ENCODE data around the gene SPACA5. TPM values are rescaled to one million over a fixed set of nuclear protein-coding genes. Genes with fewer than 3 reads are reported as not detected.
"Not testable (repeated sequence)": the region's sequence is repeated elsewhere in the genome, so short reads cannot be mapped to it uniquely, and the experiment has no call there.

The SPACA5 gene
- polyA plus RNA-seq, 4 donors, result 0.26 TPM; not detected in 3

DNA sequence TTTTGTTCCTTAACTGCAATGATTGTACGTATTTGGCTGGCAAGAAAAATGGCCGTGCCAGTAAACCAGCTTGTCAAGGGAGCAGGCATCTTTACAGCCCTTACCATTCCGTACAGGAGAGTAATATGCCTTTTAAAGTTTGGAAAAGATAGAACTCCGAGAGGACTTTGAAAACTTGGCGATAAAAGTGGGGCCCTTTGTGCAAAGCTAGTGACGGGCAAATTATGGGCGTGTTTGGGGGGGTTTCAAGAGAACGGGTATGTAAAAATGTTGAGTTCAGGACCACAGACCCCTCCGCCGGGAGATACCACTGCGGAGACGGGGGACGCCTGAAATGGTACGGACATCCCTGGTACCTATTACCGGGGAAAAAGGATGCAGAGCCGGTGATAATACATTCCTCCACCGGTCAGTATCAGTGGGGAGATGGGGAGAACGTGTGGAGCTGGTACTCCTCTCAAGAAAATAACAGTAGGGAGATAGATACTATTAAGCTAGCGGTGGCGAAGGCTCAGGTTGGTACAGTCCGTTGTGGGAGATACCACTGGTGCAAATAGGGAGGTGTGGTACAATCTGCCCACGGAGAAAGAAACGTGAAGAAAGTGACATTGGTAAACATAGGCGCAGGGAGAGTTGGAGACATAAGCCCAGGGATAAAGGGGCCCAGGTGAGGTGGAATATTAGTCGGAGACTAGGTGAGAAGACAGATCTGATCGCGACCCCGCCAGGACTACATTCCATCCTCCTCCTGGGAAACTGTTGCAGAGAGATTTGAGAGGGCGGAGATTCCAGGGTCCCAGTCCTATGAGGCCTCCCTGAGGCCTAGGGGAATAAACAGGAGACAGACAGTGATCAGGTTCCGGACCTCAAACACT, 14.5 kb downstream of the SPACA5 start:
- DNase-seq (ENCODE audit: low read depth in 4 of 4, low spot score in 3 of 4), result peak; percentile 75 to 83 (median 79)

DNA sequence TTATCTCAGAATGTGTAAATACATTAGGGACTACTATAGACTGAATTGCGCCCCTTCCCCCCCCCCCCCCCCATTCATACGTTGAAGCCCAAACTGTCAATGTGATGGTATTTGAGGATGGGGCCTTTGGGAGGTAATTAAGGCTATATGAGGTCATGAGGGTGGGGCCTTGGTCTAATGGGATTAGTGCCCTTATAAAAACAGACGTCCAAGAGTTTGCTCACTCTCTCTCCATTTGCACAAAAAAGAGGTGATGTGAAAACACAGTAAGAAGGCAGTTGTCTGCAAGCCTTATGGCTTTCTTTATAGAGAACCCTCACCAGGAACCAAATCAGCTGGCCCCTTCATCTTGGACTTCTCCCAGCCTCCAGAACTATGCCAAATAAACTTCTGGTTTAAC, 15.3 kb downstream of the SPACA5 start:
- DNase-seq (ENCODE audit: low read depth in 4 of 4, low spot score in 3 of 4), result no peak

DNA sequence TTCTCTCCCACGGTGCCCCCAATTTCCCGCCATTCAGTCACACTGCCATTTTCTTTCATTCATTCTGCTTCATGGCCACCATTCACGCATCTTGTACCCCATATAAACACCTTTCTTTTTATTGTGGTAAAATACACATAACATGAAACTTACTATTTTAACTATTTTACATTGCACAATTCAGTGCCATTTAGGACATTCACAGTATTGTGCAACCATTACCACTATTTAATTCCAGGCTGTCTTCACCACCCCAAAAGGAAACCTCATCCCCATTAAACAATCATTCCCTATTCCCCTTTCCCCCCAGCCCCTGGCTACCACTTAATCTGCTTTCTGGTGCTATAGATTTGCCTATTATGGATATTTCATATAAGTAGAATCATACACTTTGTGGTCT, 15.9 kb downstream of the SPACA5 start:
- no peak for DNase-seq (ENCODE audit: low read depth in 4 of 4, low spot score in 3 of 4)

DNA sequence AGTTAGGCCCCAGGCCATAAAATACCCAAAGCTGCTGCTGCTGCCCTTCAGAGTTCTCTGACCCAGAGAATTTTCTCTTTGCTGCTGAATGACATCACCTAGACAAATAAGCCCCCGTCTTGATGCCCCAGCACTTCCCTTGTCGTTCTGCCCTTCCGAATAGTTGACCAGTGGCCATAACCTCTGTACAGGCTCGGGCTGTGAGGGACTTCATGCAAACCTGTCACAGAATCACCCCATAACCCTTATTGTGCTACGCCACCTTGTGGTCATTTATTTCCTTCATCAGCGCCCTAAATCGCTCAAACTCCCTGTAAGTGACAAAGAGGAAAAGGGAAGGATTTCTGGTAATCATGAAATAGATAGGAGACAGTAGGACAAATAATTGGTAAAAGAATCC, 18.8 kb downstream of the SPACA5 start:
- DNase-seq (ENCODE audit: low read depth in 4 of 4, low spot score in 3 of 4), result peak in 2 of 4 donors; percentile 39 to 43

DNA sequence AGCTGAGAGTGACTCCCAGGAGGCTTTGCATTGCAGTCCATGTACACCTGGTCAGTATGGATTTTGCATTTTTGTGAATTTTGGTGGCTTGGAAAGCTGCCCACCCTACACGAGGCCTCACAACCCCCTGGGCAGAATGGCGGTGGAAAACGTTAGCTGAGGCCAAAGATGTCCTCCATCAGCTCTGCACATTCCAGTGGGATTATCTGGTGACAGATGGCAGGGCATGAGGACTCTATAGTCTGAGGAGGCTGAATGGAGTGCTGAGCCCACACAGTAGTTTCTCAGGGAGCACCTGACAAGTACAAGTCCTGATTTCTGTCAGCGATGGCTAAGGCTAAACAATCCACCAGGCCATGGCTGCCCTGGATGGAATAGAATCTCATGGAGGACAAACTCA, 20.8 kb downstream of the SPACA5 start:
- DNase-seq (ENCODE audit: low read depth in 4 of 4, low spot score in 3 of 4), result not testable (repeated sequence)

DNA sequence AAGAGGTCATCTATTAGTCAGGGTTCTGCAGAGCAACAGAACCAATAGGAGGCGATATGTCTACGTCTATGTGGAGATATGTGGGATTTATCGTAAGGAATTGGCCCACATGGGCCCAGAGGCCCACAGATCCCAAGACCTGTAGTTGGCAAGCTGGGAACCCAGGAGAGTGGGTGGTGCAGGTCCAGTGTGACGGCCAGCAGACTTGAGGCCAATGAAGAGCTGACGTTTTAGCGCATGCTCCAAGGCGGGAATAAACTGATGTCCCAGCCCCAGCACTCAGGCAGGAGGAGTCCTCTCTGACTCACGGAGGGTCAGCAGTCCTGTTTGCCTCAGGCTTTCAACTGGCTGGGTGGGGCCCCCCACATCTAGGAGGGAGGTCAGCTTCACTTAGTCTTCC, 21.3 kb downstream of the SPACA5 start:
- DNase-seq (ENCODE audit: low read depth in 4 of 4, low spot score in 3 of 4), result no peak

DNA sequence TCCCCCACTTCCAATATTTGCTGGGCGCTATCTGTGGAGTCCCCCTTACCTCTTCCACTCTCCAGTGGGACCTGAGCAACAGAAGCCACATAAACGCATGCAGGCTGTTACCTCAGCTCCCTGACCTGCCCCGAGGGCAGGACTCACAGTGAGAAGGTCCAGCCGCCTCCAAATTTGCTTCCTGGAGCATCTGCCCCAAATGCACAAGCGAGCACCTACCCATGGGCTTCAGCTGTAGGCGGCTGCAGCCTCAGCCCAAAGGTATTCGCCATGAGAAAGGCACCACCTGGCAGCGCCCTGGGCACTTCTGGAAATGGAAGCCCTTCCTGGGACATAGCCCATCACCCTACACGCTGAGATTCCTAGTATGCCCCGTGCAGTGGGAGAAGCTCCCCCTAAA, 23.4 kb downstream of the SPACA5 start:
- no peak for DNase-seq (ENCODE audit: low read depth in 4 of 4, low spot score in 3 of 4)

DNA sequence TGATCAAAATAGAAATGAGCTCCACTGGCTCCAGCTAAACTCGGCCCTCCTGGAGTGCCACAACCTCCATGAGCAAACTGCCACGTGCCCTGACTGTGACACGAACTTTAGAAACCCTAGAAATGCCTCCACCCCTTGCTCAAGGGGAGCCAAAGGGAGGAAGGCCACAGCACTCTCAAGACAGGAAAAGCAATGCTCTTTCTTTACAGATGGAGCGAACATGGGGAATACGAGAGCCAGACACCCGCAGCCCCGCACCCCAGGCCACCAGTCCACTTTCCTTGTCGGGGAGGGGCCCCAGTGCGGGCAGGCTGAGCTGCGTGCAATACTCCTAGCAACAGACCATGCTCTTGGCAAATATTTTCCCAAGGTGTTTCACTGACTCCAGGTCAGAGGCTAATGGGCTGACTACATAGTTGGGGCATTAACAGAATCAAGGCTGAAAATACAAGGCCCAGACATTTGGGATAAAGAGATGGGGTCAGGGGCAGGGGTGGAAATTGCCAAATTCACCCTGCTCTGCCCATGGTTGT, 23.9 kb downstream of the SPACA5 start:
- not testable (repeated sequence) for DNase-seq (ENCODE audit: low read depth in 4 of 4, low spot score in 3 of 4)

DNA sequence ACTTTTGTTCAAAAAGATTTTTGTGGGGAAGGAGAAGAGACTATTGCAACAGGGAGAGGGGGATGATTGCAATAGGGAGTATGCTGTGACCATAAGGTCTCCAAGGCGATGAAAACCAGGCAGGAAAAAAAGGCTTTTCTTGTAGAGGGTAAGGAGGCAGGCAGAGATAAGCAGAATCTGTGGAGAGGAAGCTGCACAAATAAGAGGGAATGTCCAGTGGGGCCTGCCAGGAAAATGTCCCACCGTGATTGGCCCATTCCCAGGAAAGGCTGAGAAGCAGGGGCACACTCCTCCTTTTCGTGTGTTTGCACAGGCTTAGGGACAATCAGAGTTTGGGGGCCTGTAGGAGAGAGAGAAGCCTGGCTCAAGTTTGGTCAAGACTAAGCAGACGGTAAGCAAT, 29.1 kb downstream of the SPACA5 start:
- no peak for DNase-seq (ENCODE audit: low read depth in 4 of 4, low spot score in 3 of 4)

DNA sequence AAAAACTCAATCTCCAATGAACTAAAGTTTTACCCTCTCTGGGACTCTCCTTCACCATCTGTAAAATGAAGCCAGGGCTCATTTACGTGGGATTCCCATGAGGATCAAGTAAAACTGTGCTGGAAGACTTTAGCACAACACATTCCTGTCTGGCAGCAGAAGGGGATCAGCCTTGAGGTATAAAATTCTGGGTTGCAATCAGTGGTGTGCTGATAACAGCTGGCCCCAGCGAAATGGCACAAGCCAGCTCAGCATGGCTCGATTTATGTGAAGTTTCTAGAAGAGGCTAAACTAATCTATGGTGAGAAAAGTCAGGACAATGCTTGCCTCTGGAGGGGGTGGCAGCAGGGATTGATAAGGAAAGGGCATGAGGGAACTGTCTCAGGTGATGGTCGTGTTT, 36.3 kb downstream of the SPACA5 start:
- no peak for DNase-seq (ENCODE audit: low read depth in 4 of 4, low spot score in 3 of 4)

DNA sequence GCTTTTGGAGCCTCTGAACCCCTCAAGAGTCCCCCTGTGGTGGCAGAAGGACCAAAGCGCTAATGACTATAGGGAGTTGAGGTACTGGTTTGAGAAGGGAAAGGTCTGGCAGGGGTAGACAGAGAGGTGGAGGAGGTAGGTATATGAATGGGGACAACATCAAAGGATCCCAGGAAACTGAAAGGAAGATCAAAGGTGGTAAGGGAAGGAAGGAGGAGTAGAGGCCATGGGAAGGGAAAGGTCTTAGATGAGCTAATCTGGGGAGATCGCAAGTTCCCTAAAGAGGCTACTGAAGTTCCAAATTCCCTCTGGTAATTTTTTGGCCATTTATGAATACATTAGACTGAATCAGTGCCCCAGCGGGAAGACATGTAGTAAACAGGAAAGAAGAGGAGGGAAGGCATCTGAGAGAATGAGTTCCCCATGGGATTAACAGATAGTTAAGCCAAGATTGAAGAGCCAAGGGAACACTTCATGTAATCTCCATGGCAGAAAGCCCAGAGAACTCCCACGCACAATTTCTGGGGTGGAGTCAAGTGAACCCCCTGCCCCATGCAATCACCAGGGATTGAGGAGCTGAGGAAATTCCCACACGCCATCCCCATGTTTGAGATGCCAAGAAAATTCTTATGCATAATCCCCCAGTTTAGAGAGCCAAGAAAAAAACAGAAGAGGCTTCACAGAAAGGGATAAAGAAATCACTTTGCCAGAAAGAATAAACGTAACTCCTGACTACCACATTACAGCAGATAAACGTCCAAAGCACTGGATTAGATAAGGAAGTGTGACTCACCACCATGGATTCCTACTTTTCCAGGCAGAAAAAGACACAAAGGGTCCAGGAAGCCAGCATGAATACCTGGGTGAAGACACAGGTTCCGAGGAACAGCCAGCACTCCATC, 38.9 kb downstream of the SPACA5 start:
- DNase-seq (ENCODE audit: low read depth in 4 of 4, low spot score in 3 of 4), result no peak

DNA sequence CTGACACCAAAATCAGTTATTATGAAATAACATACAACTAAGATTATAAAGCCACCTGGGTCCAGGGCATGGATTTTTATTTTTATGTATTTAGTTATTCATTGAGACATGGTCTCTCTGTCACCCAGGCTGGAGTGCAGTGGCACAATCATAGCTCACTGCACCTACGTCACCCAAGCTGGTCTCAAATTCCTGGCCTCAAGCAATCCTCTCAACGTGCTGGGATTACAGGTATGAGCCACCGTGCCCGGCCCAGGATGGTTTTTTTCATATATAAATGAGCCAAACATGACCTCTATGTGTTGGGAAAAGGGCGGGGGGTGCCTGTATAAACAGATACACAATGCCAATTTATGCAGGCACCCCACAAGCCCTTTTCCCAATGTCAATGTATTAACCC, 40.1 kb downstream of the SPACA5 start:
- DNase-seq (ENCODE audit: low read depth in 4 of 4, low spot score in 3 of 4), result no peak

DNA sequence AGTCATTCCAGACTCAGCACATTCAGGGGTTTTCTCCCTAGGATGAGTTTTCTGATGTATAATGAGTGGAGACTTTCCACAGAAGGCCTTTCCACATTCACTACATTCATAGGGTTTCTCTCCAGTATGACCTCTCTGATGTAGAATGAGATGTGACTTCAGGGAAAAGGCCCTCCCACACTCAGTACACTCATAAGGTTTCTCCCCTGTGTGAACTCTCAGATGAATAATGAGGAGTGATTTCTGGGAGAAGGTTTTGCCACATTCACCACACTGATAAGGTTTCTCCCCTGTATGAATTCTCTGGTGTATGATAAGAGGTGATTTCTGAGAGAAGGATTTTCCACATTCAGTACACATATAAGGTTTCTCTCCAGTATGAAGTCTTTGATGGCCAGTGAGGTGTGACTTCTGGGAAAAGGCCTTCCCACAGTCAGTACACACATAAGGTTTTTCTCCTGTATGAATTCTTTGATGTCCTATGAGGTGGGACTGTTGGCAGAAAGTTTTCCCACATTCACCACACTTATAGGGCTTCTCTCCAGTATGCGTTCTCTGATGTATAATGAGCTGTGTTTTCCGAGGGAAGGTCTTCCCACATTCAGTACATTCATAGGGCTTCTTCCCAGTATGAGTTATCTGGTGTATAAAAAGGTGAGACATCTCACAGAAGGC, 52.0 kb downstream of the SPACA5 start:
- no peak for DNase-seq (ENCODE audit: low read depth in 4 of 4, low spot score in 3 of 4)

DNA sequence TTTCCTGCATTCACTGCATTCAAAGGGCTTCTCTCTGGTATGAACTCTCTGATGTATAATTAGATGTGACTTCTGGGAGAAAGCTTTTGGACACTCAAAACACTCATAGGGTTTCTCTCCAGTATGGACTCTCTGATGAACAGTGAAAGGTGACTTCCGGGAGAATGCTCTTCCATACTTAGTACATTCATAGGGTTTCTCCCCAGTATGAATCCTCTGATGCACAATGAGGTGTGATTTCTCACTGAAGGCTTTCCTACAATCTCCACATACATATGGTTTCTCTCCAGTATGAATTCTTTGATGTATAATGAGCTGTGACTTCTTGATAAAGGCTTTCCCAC, 52.5 kb downstream of the SPACA5 start:
- DNase-seq (ENCODE audit: low read depth in 4 of 4, low spot score in 3 of 4), result no peak

Other genes starting within 250 kb of the SPACA5 start
- 1 to 10 TPM; 6.7 to 8.1 (median 7.4) TPM for gene ZNF81, start 170.1 kb upstream of the SPACA5 start, polyA plus RNA-seq (ENCODE audit: insufficient read length in 4 of 4)
- gene ZNF182, start 3.0 kb upstream of the SPACA5 start, polyA plus RNA-seq (ENCODE audit: insufficient read length in 4 of 4), result 10 to 100 TPM in 3 of 4 donors, 1 to 10 TPM in 1; 9.9 to 13.4 (median 11.5) TPM
- 1 to 10 TPM; 2.8 to 3.9 (median 3.5) TPM for gene ZNF630, start 64.7 kb downstream of the SPACA5 start, polyA plus RNA-seq (ENCODE audit: insufficient read length in 4 of 4)
- not detected for gene SPACA5B, start 123.6 kb downstream of the SPACA5 start, polyA plus RNA-seq (ENCODE audit: insufficient read length in 4 of 4)
- not detected for gene SSX5, start 189.8 kb downstream of the SPACA5 start, polyA plus RNA-seq (ENCODE audit: insufficient read length in 4 of 4)
- gene SSX1, start 248.4 kb downstream of the SPACA5 start, polyA plus RNA-seq (ENCODE audit: insufficient read length in 4 of 4), result not detected

Measured in right renal pelvis (tissue), 4 donors.